Measurements from ENCODE around the gene MSANTD2. TPM values are rescaled to one million over a fixed set of nuclear protein-coding genes. Genes with fewer than 3 reads are reported as not detected.
A peak's percentile ranks its signal among the peaks of the same experiment; 100 is the strongest.

MSANTD2 gene
- total and polyA plus RNA-seq, 2 of the 4 experiments (the other 2 are of a cell fraction), result 5.0 to 6.0 TPM

- H3K27me3 ChIP-seq (ENCODE audit: control insufficient read depth, insufficient read depth, low read length), result no peaks in the 10 kb centered on the region
- no peak overlapping the region for H3K4me2 ChIP-seq (ENCODE audit: low read depth, low read length)
- peaks cover 7% of the 10 kb centered on the region for H3K4me1 ChIP-seq (ENCODE audit: control insufficient read depth, insufficient read depth, low read length)
- no peak overlapping the region for H3K23ac ChIP-seq (ENCODE audit: low read depth, low read length)
- no peak overlapping the region for H3K9ac ChIP-seq (ENCODE audit: low read depth, low read length)
- H3K18ac ChIP-seq (ENCODE audit: low read depth, low read length), result no peak overlapping the region
- no peak overlapping the region for H4K91ac ChIP-seq (ENCODE audit: insufficient read depth, low read depth, low read length)
- H3K79me1 ChIP-seq (ENCODE audit: low read depth in 1 of 2, low read length in 2 of 2), result peaks cover 20 to 59% of the 10 kb centered on the region in 2 experiments
- no peak overlapping the region for H2AFZ ChIP-seq (replicated peaks; ENCODE audit: low read length, poor library complexity)
- H2BK120ac ChIP-seq (ENCODE audit: low read depth, low read length), result no peak overlapping the region
- ChIA-PET CTCF (interaction anchor here (0.6 to 1.6 kb wide), 10 partner anchors 11 to 149 kb away, joined by 3 to 7 read pairs (median 3); no protein-coding TSS in a partner anchor), POLR2A (ENCODE audit: unreplicated experiment) (interaction anchor here (0.6 to 1.0 kb wide), 2 partner anchors 125 to 1440 kb away, joined by 3 read pairs; no protein-coding TSS in a partner anchor)
- TF ChIP-seq MXI1 (IDR thresholded peaks at IDR 0.05; ENCODE audit: borderline replicate concordance, low read depth, low read length) (no peak), RFX5 (IDR thresholded peaks at IDR 0.05; ENCODE audit: low read depth, low read length) (no peak), RAD21 (IDR thresholded peaks at IDR 0.05; ENCODE audit: low read length) (peak; percentile 55), CTCF (conservative IDR thresholded peaks at IDR 0.05; ENCODE audit: low read depth, low read length) (peak; percentile 65), SMC3 (IDR thresholded peaks at IDR 0.05; ENCODE audit: low read depth, low read length) (peak; percentile 29; the same call in 1 of the 2 replicates)
- no peak overlapping the region for H3K4ac ChIP-seq (ENCODE audit: low read depth, low read length)
- DNase-seq (peak; percentile 40), ATAC-seq (ENCODE audit: low read depth) (peak; percentile 69)
- in situ Hi-C loops (cut with MboI; ENCODE audit: low sequenced_read_pairs) (no loop called here), dilution Hi-C loops (cut with HindIII; ENCODE audit: low sequenced_read_pairs, unreplicated experiment) (no loop called here), intact Hi-C loops (cut with micrococcal nuclease) (loop anchor here (1.0 kb wide), 1 partner anchor 124 kb away; no protein-coding TSS in a partner anchor)
- no peak overlapping the region for H2AK9ac ChIP-seq (replicated peaks; ENCODE audit: low read depth, low read length, poor library complexity)
- H3K56ac ChIP-seq (ENCODE audit: extremely low read depth, insufficient read depth, low read length), result no peak overlapping the region
- no peak overlapping the region for H2AK5ac ChIP-seq (ENCODE audit: low read depth, low read length)
- peaks cover 56% of the 10 kb centered on the region for H4K20me1 ChIP-seq (ENCODE audit: insufficient read depth, low read length)
- H2BK20ac ChIP-seq (ENCODE audit: low read depth, low read length), result no peak overlapping the region
- H3K4me3 ChIP-seq (ENCODE audit: insufficient read depth, low read depth, low read length), result no peak overlapping the region
- H3K14ac ChIP-seq (replicated peaks; ENCODE audit: low read depth, low read length), result no peak overlapping the region
- WGBS, 2 experiments (ENCODE audit: extremely low coverage in 2 of 2, insufficient read length in 1 of 2), result no CpG with 5 or more reads among the region's 2 CpGs
- no peak overlapping the region for H4K5ac ChIP-seq (ENCODE audit: low read depth, low read length)
- H3K27ac ChIP-seq (ENCODE audit: insufficient read depth, low read length), result no peak overlapping the region
- H3K9me1 ChIP-seq (ENCODE audit: insufficient read depth, low read length), result peaks cover 13% of the 10 kb centered on the region
- no peak overlapping the region for H4K8ac ChIP-seq (ENCODE audit: low read depth in 2 of 2, low read length in 2 of 2)
- H2BK15ac ChIP-seq (ENCODE audit: low read depth, low read length), result no peak overlapping the region; the same call in 2 of the 3 replicates
- H3K36me3 ChIP-seq (ENCODE audit: control insufficient read depth, insufficient read depth, low read length), result no peaks in the 10 kb centered on the region
- no peaks in the 10 kb centered on the region for H3K9me3 ChIP-seq (ENCODE audit: control insufficient read depth, insufficient read depth, low read length)
- no peak overlapping the region for H2BK5ac ChIP-seq (ENCODE audit: low read depth, low read length, poor library complexity, severe bottlenecking)
- no TSS peak for BruUV-seq (replicated peaks)
Measured at GRCh38 chr11:124793466-124794278, 6.5 kb downstream of the MSANTD2 start.
